Right cardiac atrium (tissue), 5 donors: Measurements from ENCODE around the gene CTNND2. TPM values are rescaled to one million over a fixed set of nuclear protein-coding genes. Genes with fewer than 3 reads are reported as not detected.
"Not testable (repeated sequence)": the region's sequence is repeated elsewhere in the genome, so short reads cannot be mapped to it uniquely, and the experiment has no call there.

Source experiments
- ATAC-seq, 2 donors: fragments of 200-7000 bp; cut with Tn5 transposase; one replicate each; pipeline versions ENCODE4 v1.8.0 to v1.9.1; 2020; ENCODE audit warnings: moderate library complexity in 2 of 2, mild to moderate bottlenecking in 1 of 2
- DNase-seq, 3 donors: peaks; one replicate each; pipeline ENCODE4 v3.0.0-alpha.2; 2020
- H3K27ac ChIP-seq: one replicate; pipeline ENCODE4 v1.5.1; 2013; ENCODE audit warnings: mild to moderate bottlenecking, low read length, control low read depth, moderate library complexity
- H3K27me3 ChIP-seq: one replicate; pipeline ENCODE4 v1.6.1; 2013; ENCODE audit not compliant: control insufficient read depth, insufficient read depth
- H3K4me1 ChIP-seq: one replicate; pipeline ENCODE4 v1.6.1; 2013; ENCODE audit warnings: low read length; ENCODE audit not compliant: control insufficient read depth, insufficient read depth
- H3K4me3 ChIP-seq: one replicate; pipeline ENCODE4 v1.5.1; 2013; ENCODE audit warnings: low read length, control low read depth
- H3K9me3 ChIP-seq: one replicate; pipeline ENCODE4 v1.6.1; 2013; ENCODE audit warnings: low read length; ENCODE audit not compliant: control insufficient read depth
- WGBS: extraction: QIAGEN DNeasy Blood & Tissue Kit; methylation state at CpG from one replicate; pipeline ENCODE4 v1.1.7; 2013; 5-methylcytosine and 5-hydroxymethylcytosine counted together
- intact Hi-C, 4 donors: fragments of 100-400 bp; cut with DNase I; formaldehyde crosslinking; loops; one replicate each; pipeline versions ENCODE4 v1.11.0 to v1.14.0; 2022 to 2023
- polyA plus RNA-seq: library from polyadenylated mRNA; stranded (reverse); fragments of 200-250 nt; gene quantifications from one replicate; pipeline ENCODE4 v1.2.3, GENCODE V29; 2013
- total RNA-seq, 4 donors: library from RNA; stranded (reverse); fragmentation: NEBNext Ultra II Directional; extraction: Animal tissue kit (Norgen Biotek cat#: 25700); gene quantifications; one replicate each; pipeline ENCODE4 v1.2.1, GENCODE V29; 2021
- donor health status: healthy with polysubstance abuse.
- donor health status: DM: no; HTN: yes; CAD: no.
- donor health status: DM: no; HTN: no; CAD: no.
- donor health status: DM: no; HTN: yes; CAD: no; lungs with severe emphysema.
- donor health status: DM: yes; HTN: yes; CAD: no.

The CTNND2 gene
- total and polyA plus RNA-seq, 5 donors: 2.6 to 14.0 (median 4.8) TPM

GRCh38 chr5:11026543-11026942, 877.7 kb downstream of the CTNND2 start:
- Histone ChIP-seq H3K4me3 (no peak overlapping the region), H3K4me1 (no peaks in the 10 kb centered on the region), H3K9me3 (peaks cover 10% of the 10 kb centered on the region), H3K27me3 (no peaks in the 10 kb centered on the region), H3K27ac (no peak overlapping the region)
- no peak for DNase-seq
- no peak for ATAC-seq
- intact Hi-C loops: no loop called here
- WGBS: 95% methylated on average over 2 of the region's 2 CpGs

- Histone ChIP-seq H3K9me3 (peaks cover 7% of the 10 kb centered on the region), H3K27me3 (no peaks in the 10 kb centered on the region), H3K27ac (no peak overlapping the region), H3K4me3 (no peak overlapping the region), H3K4me1 (no peaks in the 10 kb centered on the region)
- intact Hi-C loops: no loop called here
- peak in 1 of 2 donors; percentile 45 for ATAC-seq
- DNase-seq: no peak
- 50% methylated on average over 1 of the region's 1 CpG for WGBS
These were observed 880.3 kb downstream of the CTNND2 start for GRCh38 chr5:11023945-11024344.

- Histone ChIP-seq H3K4me3 (no peak overlapping the region), H3K9me3 (no peaks in the 10 kb centered on the region), H3K27ac (no peak overlapping the region), H3K4me1 (peaks cover 2% of the 10 kb centered on the region), H3K27me3 (no peaks in the 10 kb centered on the region)
- peak in 1 of 2 donors; percentile 34 for ATAC-seq
- no peak for DNase-seq
- intact Hi-C loops: no loop called here
- 61% methylated on average over 4 of the region's 4 CpGs for WGBS
These were observed 890.5 kb downstream of the CTNND2 start for GRCh38 chr5:11013793-11014192.

GRCh38 chr5:11012295-11012694, 892.0 kb downstream of the CTNND2 start:
- DNase-seq (peak in 2 of 3 donors; percentile 59 to 61), ATAC-seq (peak; percentile 76 to 78)
- Histone ChIP-seq H3K27me3 (no peaks in the 10 kb centered on the region), H3K27ac (peak overlapping the region; percentile 32), H3K9me3 (no peaks in the 10 kb centered on the region), H3K4me3 (no peak overlapping the region), H3K4me1 (peaks cover 2% of the 10 kb centered on the region)
- WGBS: 48% methylated on average over 7 of the region's 7 CpGs
- intact Hi-C loops: no loop called here

GRCh38 chr5:11010429-11011210, 893.6 kb downstream of the CTNND2 start:
- H3K9me3 ChIP-seq: peaks cover 4% of the 10 kb centered on the region
- no peak overlapping the region for H3K27ac ChIP-seq
- peaks cover 2% of the 10 kb centered on the region for H3K4me1 ChIP-seq
- ATAC-seq: no peak
- 58% methylated on average over 7 of the region's 7 CpGs for WGBS
- no peak for DNase-seq
- H3K4me3 ChIP-seq: no peak overlapping the region
- intact Hi-C loops: no loop called here
- H3K27me3 ChIP-seq: no peaks in the 10 kb centered on the region

- DNase-seq (no peak), ATAC-seq (no peak)
- WGBS: 55% methylated on average over 3 of the region's 3 CpGs
- Histone ChIP-seq H3K27ac (no peak overlapping the region), H3K4me1 (peaks cover 2% of the 10 kb centered on the region), H3K27me3 (no peaks in the 10 kb centered on the region), H3K9me3 (peaks cover 4% of the 10 kb centered on the region), H3K4me3 (no peak overlapping the region)
- intact Hi-C loops: no loop called here
These were observed 894.7 kb downstream of the CTNND2 start for GRCh38 chr5:11009576-11009975.

- 72% methylated on average over 18 of the region's 18 CpGs for WGBS
- H3K27ac ChIP-seq: no peak overlapping the region
- intact Hi-C loops: no loop called here
- ATAC-seq: peak in 1 of 2 donors; percentile 34
- H3K27me3 ChIP-seq: no peaks in the 10 kb centered on the region
- H3K4me1 ChIP-seq: peaks cover under 1% of the 10 kb centered on the region
- DNase-seq: peak in 1 of 3 donors; percentile 56
- H3K9me3 ChIP-seq: peaks cover 4% of the 10 kb centered on the region
- no peak overlapping the region for H3K4me3 ChIP-seq
These were observed 896.9 kb downstream of the CTNND2 start for GRCh38 chr5:11007269-11007870.

GRCh38 chr5:11004523-11004922, 899.7 kb downstream of the CTNND2 start:
- DNase-seq, H3K27me3 ChIP-seq, intact Hi-C loops, H3K9me3 ChIP-seq, H3K27ac ChIP-seq, ATAC-seq, H3K4me1 ChIP-seq, H3K4me3 ChIP-seq: not testable (repeated sequence)
- WGBS: 84% methylated on average over 4 of the region's 4 CpGs

- DNase-seq (no peak), ATAC-seq (peak; percentile 82 to 85)
- Histone ChIP-seq H3K4me3 (no peak overlapping the region), H3K9me3 (no peaks in the 10 kb centered on the region), H3K27ac (peak overlapping the region; percentile 78), H3K4me1 (no peaks in the 10 kb centered on the region), H3K27me3 (no peaks in the 10 kb centered on the region)
- intact Hi-C loops: no loop called here
- 46% methylated on average over 2 of the region's 2 CpGs for WGBS
These were observed 903.5 kb downstream of the CTNND2 start for GRCh38 chr5:11000515-11001353.

- no peak for DNase-seq
- WGBS: 68% methylated on average over 11 of the region's 11 CpGs
- intact Hi-C loops: no loop called here
- Histone ChIP-seq H3K4me1 (no peaks in the 10 kb centered on the region), H3K27ac (no peak overlapping the region), H3K9me3 (no peaks in the 10 kb centered on the region), H3K27me3 (no peaks in the 10 kb centered on the region), H3K4me3 (no peak overlapping the region)
- no peak for ATAC-seq
These were observed 904.5 kb downstream of the CTNND2 start for GRCh38 chr5:10999714-11000113.

- Histone ChIP-seq H3K4me1 (no peaks in the 10 kb centered on the region), H3K27me3 (no peaks in the 10 kb centered on the region), H3K9me3 (no peaks in the 10 kb centered on the region), H3K27ac (no peak overlapping the region), H3K4me3 (no peak overlapping the region)
- ATAC-seq (no peak), DNase-seq (no peak)
- intact Hi-C loops: no loop called here
- 93% methylated on average over 8 of the region's 8 CpGs for WGBS
These were observed 908.4 kb downstream of the CTNND2 start for GRCh38 chr5:10995891-10996290.
